ENCODE results near the gene ARPC4.

DNA sequence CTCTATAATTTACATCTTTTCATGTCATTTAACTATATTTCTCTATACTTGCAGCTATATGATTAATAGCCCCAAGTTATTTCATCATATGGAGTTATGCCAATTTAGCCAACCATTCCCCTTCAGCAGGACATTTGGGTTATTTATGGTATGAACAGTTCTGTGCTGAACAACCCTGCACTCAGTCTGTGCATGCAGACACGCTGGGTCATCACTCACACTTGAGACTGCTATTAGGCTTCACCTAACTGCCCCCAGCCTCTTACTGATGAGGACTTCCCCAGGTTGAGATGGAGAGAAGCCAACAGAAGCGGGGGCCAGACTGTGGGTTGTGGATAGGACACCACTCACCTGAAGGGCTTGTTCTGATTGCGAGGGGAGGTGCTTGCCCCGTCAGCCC, 7.9 kb upstream of the ARPC4 start:
- TF ChIP-seq, protein P1, sequence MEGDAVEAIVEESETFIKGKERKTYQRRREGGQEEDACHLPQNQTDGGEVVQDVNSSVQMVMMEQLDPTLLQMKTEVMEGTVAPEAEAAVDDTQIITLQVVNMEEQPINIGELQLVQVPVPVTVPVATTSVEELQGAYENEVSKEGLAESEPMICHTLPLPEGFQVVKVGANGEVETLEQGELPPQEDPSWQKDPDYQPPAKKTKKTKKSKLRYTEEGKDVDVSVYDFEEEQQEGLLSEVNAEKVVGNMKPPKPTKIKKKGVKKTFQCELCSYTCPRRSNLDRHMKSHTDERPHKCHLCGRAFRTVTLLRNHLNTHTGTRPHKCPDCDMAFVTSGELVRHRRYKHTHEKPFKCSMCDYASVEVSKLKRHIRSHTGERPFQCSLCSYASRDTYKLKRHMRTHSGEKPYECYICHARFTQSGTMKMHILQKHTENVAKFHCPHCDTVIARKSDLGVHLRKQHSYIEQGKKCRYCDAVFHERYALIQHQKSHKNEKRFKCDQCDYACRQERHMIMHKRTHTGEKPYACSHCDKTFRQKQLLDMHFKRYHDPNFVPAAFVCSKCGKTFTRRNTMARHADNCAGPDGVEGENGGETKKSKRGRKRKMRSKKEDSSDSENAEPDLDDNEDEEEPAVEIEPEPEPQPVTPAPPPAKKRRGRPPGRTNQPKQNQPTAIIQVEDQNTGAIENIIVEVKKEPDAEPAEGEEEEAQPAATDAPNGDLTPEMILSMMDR (IDR thresholded peaks at IDR 0.05; ENCODE audit: low read length), result no peak
- TF ChIP-seq EZH2 (IDR thresholded peaks at IDR 0.05; ENCODE audit: borderline replicate concordance, low read length), result no peak
